ENCODE data around the gene CFP. TPM values are rescaled to one million over a fixed set of nuclear protein-coding genes. Genes with fewer than 3 reads are reported as not detected.

Gene CFP
- total RNA-seq, 1 experiment from 2014 or later: 1.3 TPM

DNA sequence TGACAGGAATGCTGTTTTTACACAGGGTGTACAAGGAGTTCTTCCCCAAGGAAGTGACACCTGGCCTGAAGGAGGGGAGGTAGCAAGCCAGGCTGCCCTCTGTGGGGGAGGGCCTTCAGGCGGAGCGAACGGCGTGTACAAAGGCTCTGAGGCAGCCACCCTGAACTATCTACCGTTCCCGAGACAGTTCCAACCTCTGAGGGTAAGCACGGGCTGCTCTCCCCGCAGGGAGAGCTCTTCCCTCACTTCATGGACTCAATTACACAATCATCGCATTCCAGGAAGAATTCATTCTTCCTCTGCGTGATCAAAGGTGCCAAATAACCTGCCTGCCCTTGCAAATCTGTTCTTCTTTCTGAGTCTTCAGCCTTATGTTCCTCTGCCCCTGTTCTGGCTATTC, 15.8 kb upstream of the CFP start:
- no peak overlapping the region for H3K4me2 ChIP-seq (ENCODE audit: low read length)
- no peak for ATAC-seq
- intact Hi-C loops (cut with micrococcal nuclease): loop anchor here (2.0 kb wide), 1 partner anchor 83 kb away; no protein-coding TSS in a partner anchor
- no peak for DNase-seq (ENCODE audit: low read depth, low spot score)
- no peaks in the 10 kb centered on the region for H3K9me2 ChIP-seq (ENCODE audit: insufficient read depth)
- peaks cover 0 to 4% of the 10 kb centered on the region in 2 experiments; a peak in 1 of 4 replicates for H3K36me3 ChIP-seq (ENCODE audit: control insufficient read depth in 1 of 2, insufficient read depth in 2 of 2, low read length in 2 of 2)
- H3K9ac ChIP-seq (ENCODE audit: low read length): no peak overlapping the region
- no peak overlapping the region for H3K4me3 ChIP-seq (replicated peaks in 1 of 2; ENCODE audit: low read depth in 1 of 2, low read length in 2 of 2)
- ChIA-PET RAD21 (ENCODE audit: low non-redundant PET in 1 of 2, low total read pairs in 2 of 2, uncharacterized antibody in 2 of 2, unreplicated experiment in 2 of 2) (no interaction called here), CTCF (no interaction called here), POLR2A (no interaction called here)
- H2AFZ ChIP-seq (ENCODE audit: low read depth, low read length, poor library complexity, severe bottlenecking): no peak overlapping the region
- TF ChIP-seq SIN3A (IDR thresholded peaks at IDR 0.05; ENCODE audit: low read depth) (no peak), CBX3 (IDR thresholded peaks at IDR 0.05; ENCODE audit: low read depth) (no peak), POLR2AphosphoS5 (IDR thresholded peaks at IDR 0.05; ENCODE audit: low read depth, low read length) (no peak), ZFX (IDR thresholded peaks at IDR 0.05) (no peak), SP1 (IDR thresholded peaks at IDR 0.05; ENCODE audit: low read depth) (no peak)
- TF ChIP-seq, protein P1, sequence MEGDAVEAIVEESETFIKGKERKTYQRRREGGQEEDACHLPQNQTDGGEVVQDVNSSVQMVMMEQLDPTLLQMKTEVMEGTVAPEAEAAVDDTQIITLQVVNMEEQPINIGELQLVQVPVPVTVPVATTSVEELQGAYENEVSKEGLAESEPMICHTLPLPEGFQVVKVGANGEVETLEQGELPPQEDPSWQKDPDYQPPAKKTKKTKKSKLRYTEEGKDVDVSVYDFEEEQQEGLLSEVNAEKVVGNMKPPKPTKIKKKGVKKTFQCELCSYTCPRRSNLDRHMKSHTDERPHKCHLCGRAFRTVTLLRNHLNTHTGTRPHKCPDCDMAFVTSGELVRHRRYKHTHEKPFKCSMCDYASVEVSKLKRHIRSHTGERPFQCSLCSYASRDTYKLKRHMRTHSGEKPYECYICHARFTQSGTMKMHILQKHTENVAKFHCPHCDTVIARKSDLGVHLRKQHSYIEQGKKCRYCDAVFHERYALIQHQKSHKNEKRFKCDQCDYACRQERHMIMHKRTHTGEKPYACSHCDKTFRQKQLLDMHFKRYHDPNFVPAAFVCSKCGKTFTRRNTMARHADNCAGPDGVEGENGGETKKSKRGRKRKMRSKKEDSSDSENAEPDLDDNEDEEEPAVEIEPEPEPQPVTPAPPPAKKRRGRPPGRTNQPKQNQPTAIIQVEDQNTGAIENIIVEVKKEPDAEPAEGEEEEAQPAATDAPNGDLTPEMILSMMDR (IDR thresholded peaks at IDR 0.05 in 2 of 3, conservative IDR thresholded peaks at IDR 0.05 in 1 of 3; ENCODE audit: borderline replicate concordance in 1 of 3, insufficient read depth in 1 of 3, low read depth in 2 of 3, low read length in 2 of 3): no peak
- TF ChIP-seq, protein P2, sequence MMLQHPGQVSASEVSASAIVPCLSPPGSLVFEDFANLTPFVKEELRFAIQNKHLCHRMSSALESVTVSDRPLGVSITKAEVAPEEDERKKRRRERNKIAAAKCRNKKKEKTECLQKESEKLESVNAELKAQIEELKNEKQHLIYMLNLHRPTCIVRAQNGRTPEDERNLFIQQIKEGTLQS (IDR thresholded peaks at IDR 0.05): no peak
- no peaks in the 10 kb centered on the region for H3K9me3 ChIP-seq (ENCODE audit: control insufficient read depth in 1 of 2, insufficient read depth in 1 of 2, low read depth in 1 of 2, low read length in 2 of 2)
- no peaks in the 10 kb centered on the region for H4K20me1 ChIP-seq (ENCODE audit: insufficient read depth)
- no peak overlapping the region for H3K27ac ChIP-seq (ENCODE audit: low read depth, low read length)
- H3K27me3 ChIP-seq (ENCODE audit: insufficient read depth, low read length): no peaks in the 10 kb centered on the region
- peaks cover 38% of the 10 kb centered on the region for H3K79me2 ChIP-seq (ENCODE audit: insufficient read depth, low read length)
- no TSS peak for BruUV-seq (replicated peaks)
- peaks cover 2 to 10% of the 10 kb centered on the region in 2 experiments; a peak in 3 of 4 replicates for H3K4me1 ChIP-seq (ENCODE audit: control insufficient read depth in 1 of 2, insufficient read depth in 2 of 2, low read length in 2 of 2)

DNA sequence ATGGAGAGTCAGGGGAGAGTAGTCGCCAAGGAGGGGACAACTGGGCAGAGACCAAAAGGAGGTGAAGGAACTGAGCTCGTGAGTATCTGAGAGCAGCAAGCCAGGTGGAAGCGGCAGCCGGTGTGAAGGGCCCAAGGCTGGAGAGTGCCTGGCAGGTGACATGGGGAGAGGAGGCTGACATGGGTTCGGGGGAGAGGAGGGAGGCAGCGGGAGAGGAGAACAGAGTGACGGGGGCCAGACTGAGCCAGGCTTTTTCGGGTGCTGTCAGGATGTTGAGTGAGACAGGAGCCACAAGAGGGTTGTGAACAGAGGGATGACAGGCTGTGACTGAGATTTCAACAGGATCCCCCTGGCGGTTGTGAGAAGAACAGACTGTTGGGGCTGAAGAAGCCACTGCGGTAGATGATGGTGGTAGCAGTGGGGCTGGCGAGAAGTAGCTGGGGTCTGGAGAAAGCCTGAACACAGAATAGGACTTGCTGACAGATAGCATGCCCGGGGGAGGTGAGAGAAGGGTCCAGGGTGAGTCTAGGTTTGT, 14.9 kb upstream of the CFP start:
- Histone ChIP-seq H4K20me1 (ENCODE audit: insufficient read depth) (no peaks in the 10 kb centered on the region), H3K4me1 (ENCODE audit: control insufficient read depth in 1 of 2, insufficient read depth in 2 of 2, low read length in 2 of 2) (peaks cover 2 to 9% of the 10 kb centered on the region in 2 experiments; a peak in 3 of 4 replicates), H3K36me3 (ENCODE audit: control insufficient read depth in 1 of 2, insufficient read depth in 2 of 2, low read length in 2 of 2) (peaks cover 4 to 7% of the 10 kb centered on the region in 2 experiments; a peak in 3 of 4 replicates), H3K27ac (ENCODE audit: low read depth, low read length) (no peak overlapping the region), H2AFZ (ENCODE audit: low read depth, low read length, poor library complexity, severe bottlenecking) (no peak overlapping the region), H3K9me3 (ENCODE audit: control insufficient read depth in 1 of 2, insufficient read depth in 1 of 2, low read depth in 1 of 2, low read length in 2 of 2) (no peaks in the 10 kb centered on the region), H3K27me3 (ENCODE audit: insufficient read depth, low read length) (no peaks in the 10 kb centered on the region), H3K9me2 (ENCODE audit: insufficient read depth) (no peaks in the 10 kb centered on the region), H3K4me2 (ENCODE audit: low read length) (no peak overlapping the region), H3K79me2 (ENCODE audit: insufficient read depth, low read length) (peaks cover 35% of the 10 kb centered on the region), H3K4me3 (replicated peaks in 1 of 2; ENCODE audit: low read depth in 1 of 2, low read length in 2 of 2) (no peak overlapping the region), H3K9ac (ENCODE audit: low read length) (no peak overlapping the region)
- intact Hi-C loops (cut with micrococcal nuclease): loop anchor here (2.0 kb wide), 1 partner anchor 82 kb away; no protein-coding TSS in a partner anchor
- POLR2A ChIA-PET: no interaction called here
- BruUV-seq (replicated peaks): no TSS peak
- CTCF ChIA-PET: no interaction called here
- ATAC-seq (peak; percentile 58; the same call in 1 of the 2 replicates), DNase-seq (ENCODE audit: low read depth, low spot score) (no peak)
- RAD21 ChIA-PET (ENCODE audit: low non-redundant PET in 1 of 2, low total read pairs in 2 of 2, uncharacterized antibody in 2 of 2, unreplicated experiment in 2 of 2): no interaction called here
- TF ChIP-seq EZH2phosphoT487 (IDR thresholded peaks at IDR 0.05; ENCODE audit: borderline replicate concordance): no peak
- TF ChIP-seq, protein P2 (IDR thresholded peaks at IDR 0.05): no peak
- TF ChIP-seq, protein P1 (IDR thresholded peaks at IDR 0.05 in 2 of 3, conservative IDR thresholded peaks at IDR 0.05 in 1 of 3; ENCODE audit: borderline replicate concordance in 1 of 3, insufficient read depth in 1 of 3, low read depth in 2 of 3, low read length in 2 of 3): peak in 2 of 3 experiments; percentile 14 to 23; a peak in 1 of 6 replicates
